GM12874 (cell line): Measurements from ENCODE around the gene ADAM11.

Experiments
- CTCF ChIP-seq: IDR thresholded peaks from 2 replicates; pipeline ENCODE4 v1.5.1; 2011; ENCODE audit warnings: low read depth, mild to moderate bottlenecking, control low read depth, low read length, moderate library complexity; ENCODE audit not compliant: insufficient read depth

ADAM11 gene

GRCh38 chr17:44760474-44761308, 1.9 kb downstream of the ADAM11 start:
- TF ChIP-seq CTCF, result no peak

- no peak for TF ChIP-seq CTCF
Observed at GRCh38 chr17:44761932-44762810, 3.4 kb downstream of the ADAM11 start.

GRCh38 chr17:44763170-44763569, 4.4 kb downstream of the ADAM11 start:
- no peak for TF ChIP-seq CTCF

GRCh38 chr17:44765965-44766364, 7.2 kb downstream of the ADAM11 start:
- no peak for TF ChIP-seq CTCF

GRCh38 chr17:44766409-44767038, 7.7 kb downstream of the ADAM11 start:
- no peak for TF ChIP-seq CTCF

GRCh38 chr17:44767493-44767892, 8.7 kb downstream of the ADAM11 start:
- TF ChIP-seq CTCF, result no peak

GRCh38 chr17:44768505-44769142, 9.8 kb downstream of the ADAM11 start:
- TF ChIP-seq CTCF, result no peak
